HFFc6 (cell line): ENCODE data around the gene PCDH1. TPM values are rescaled to one million over a fixed set of nuclear protein-coding genes. Genes with fewer than 3 reads are reported as not detected.

Experiments
- DNase-seq: peaks from one replicate; pipeline ENCODE4 v3.0.0-alpha.2; 2018
- H3K27ac Mint-ChIP-seq: 2 replicates; pipeline ENCODE4 v1.8.0; 2020; ENCODE audit warnings: mild to moderate bottlenecking, mixed read lengths
- H3K27me3 Mint-ChIP-seq: 2 replicates; pipeline ENCODE4 v1.8.0; 2021; ENCODE audit warnings: mild to moderate bottlenecking, moderate library complexity, mixed read lengths; ENCODE audit not compliant: insufficient read depth
- H3K36me3 Mint-ChIP-seq: 2 replicates; pipeline ENCODE4 v1.8.0; 2021; ENCODE audit warnings: low read depth, mixed read lengths
- H3K4me1 Mint-ChIP-seq: 2 replicates; pipeline ENCODE4 v1.8.0; 2020; ENCODE audit warnings: low read depth, mixed read lengths
- H3K4me3 Mint-ChIP-seq: 2 replicates; pipeline ENCODE4 v1.8.0; 2020; ENCODE audit warnings: mild to moderate bottlenecking, moderate library complexity, mixed read lengths
- H3K9me3 Mint-ChIP-seq: 2 replicates; pipeline ENCODE4 v1.8.0; 2020; ENCODE audit warnings: mild to moderate bottlenecking, mixed read lengths
- CTCF ChIP-seq: fragments of 200-600 bp; sonication (generic); IDR thresholded peaks from 2 replicates; pipeline ENCODE4 v1.5.0; 2021; ENCODE audit warnings: antibody characterized with exemption, mild to moderate bottlenecking
- total RNA-seq, 6 experiments: library from RNA; stranded (reverse); fragmentation: NEBNext Ultra II Directional; extraction: Animal tissue kit (Norgen Biotek cat#: 25700); gene quantifications; 2 replicates in 1 of 6; 3 replicates in 5 of 6; pipeline ENCODE4 v1.2.3, GENCODE V29; 2021

PCDH1 gene
- total RNA-seq, 6 experiments from 2014 or later = 0.07 to 0.18 (median 0.07) TPM; not detected in 1

GRCh38 chr5:141844414-141845097 lies 33.7 kb downstream of the PCDH1 start:
- Mint-ChIP-seq H3K4me3 (no peak overlapping the region), H3K27me3 (peaks cover 2% of the 10 kb centered on the region), H3K4me1 (peaks cover 34% of the 10 kb centered on the region), H3K27ac (no peak overlapping the region), H3K9me3 (no peaks in the 10 kb centered on the region), H3K36me3 (no peaks in the 10 kb centered on the region)
- TF ChIP-seq CTCF = no peak
- no peak for DNase-seq

- Mint-ChIP-seq H3K27me3 (peaks cover 2% of the 10 kb centered on the region; the same call in 1 of the 2 replicates), H3K4me3 (no peak overlapping the region), H3K4me1 (peaks cover 32% of the 10 kb centered on the region), H3K36me3 (no peaks in the 10 kb centered on the region), H3K27ac (no peak overlapping the region), H3K9me3 (no peaks in the 10 kb centered on the region)
- DNase-seq = peak; percentile 7
- TF ChIP-seq CTCF = no peak
Measured at GRCh38 chr5:141843156-141843927, 34.9 kb downstream of the PCDH1 start.

GRCh38 chr5:141841378-141842180 lies 36.6 kb downstream of the PCDH1 start:
- Mint-ChIP-seq H3K4me3 (no peak overlapping the region), H3K27ac (no peak overlapping the region)
- TF ChIP-seq CTCF = no peak

GRCh38 chr5:141840826-141841360 lies 37.3 kb downstream of the PCDH1 start:
- Mint-ChIP-seq H3K27me3 (peaks cover 2% of the 10 kb centered on the region), H3K27ac (no peak overlapping the region), H3K9me3 (no peaks in the 10 kb centered on the region), H3K4me3 (no peak overlapping the region), H3K36me3 (no peaks in the 10 kb centered on the region), H3K4me1 (peaks cover 39% of the 10 kb centered on the region)
- no peak for TF ChIP-seq CTCF
- DNase-seq = no peak

More at GRCh38 chr5:141841378-141842180, 36.6 kb downstream of the PCDH1 start:
- Mint-ChIP-seq H3K27me3 (peaks cover 2% of the 10 kb centered on the region), H3K36me3 (no peaks in the 10 kb centered on the region), H3K9me3 (no peaks in the 10 kb centered on the region), H3K4me1 (peaks cover 36% of the 10 kb centered on the region)
- no peak for DNase-seq

GRCh38 chr5:141840280-141840812 lies 37.9 kb downstream of the PCDH1 start:
- DNase-seq = no peak
- Mint-ChIP-seq H3K4me1 (peaks cover 42% of the 10 kb centered on the region), H3K36me3 (no peaks in the 10 kb centered on the region), H3K27me3 (peaks cover 2% of the 10 kb centered on the region), H3K9me3 (no peaks in the 10 kb centered on the region), H3K4me3 (no peak overlapping the region), H3K27ac (no peak overlapping the region)
- TF ChIP-seq CTCF = no peak
